Transverse colon (tissue), 4 donors: Measurements from ENCODE around the gene AKT3. TPM values are rescaled to one million over a fixed set of nuclear protein-coding genes. Genes with fewer than 3 reads are reported as not detected.

Experiments used
- DNase-seq: peaks from one replicate; pipeline ENCODE4 v3.0.0-alpha.2; 2019
- H3K27ac ChIP-seq, 4 donors: fragments of 200-600 bp; sonication (generic); 2 replicates each; pipeline ENCODE4 v1.5.1; 2016 to 2018; ENCODE audit warnings: inconsistent platforms in 4 of 4
- H3K27me3 ChIP-seq: fragments of 200-600 bp; sonication (generic); 2 replicates; pipeline ENCODE4 v1.5.1; 2017; ENCODE audit warnings: inconsistent platforms
- H3K36me3 ChIP-seq, 4 donors: fragments of 200-600 bp; sonication (generic); 2 replicates each; pipeline ENCODE4 v1.5.1; 2017 to 2019; ENCODE audit warnings: inconsistent platforms in 4 of 4
- H3K4me1 ChIP-seq, 4 donors: fragments of 200-600 bp; sonication (generic); 2 replicates each; pipeline ENCODE4 v1.5.1; 2017 to 2020; ENCODE audit warnings: inconsistent platforms in 4 of 4
- H3K4me3 ChIP-seq, 4 donors: fragments of 200-600 bp; sonication (generic); 1 replicate in 1 of 4; 2 replicates in 3 of 4; pipeline versions ENCODE4 v1.5.1 to v1.6.1; 2017 to 2019; ENCODE audit warnings: inconsistent platforms in 4 of 4
- H3K9me3 ChIP-seq, 2 donors: fragments of 200-600 bp; sonication (generic); 2 replicates each; pipeline ENCODE4 v1.5.1; 2017 to 2019; ENCODE audit warnings: inconsistent platforms in 2 of 2
- CTCF ChIP-seq, 5 experiments: fragments of 200-600 bp in 3 of 5; fragments of 450-650 bp in 2 of 5; sonication (generic) in 3 of 5; IDR thresholded peaks; 1 replicate in 2 of 5; 2 replicates in 3 of 5; pipeline ENCODE4 v1.5.1; 2016 to 2017; ENCODE audit warnings: antibody characterized with exemption in 5 of 5, inconsistent platforms in 3 of 5, mild to moderate bottlenecking in 2 of 5, moderate library complexity in 1 of 5
- EP300 ChIP-seq: sonication (generic); formaldehyde crosslinking; IDR thresholded peaks from one replicate; pipeline ENCODE4 v1.6.1; 2017; ENCODE audit warnings: antibody characterized with exemption, low read depth
- POLR2A ChIP-seq: fragments of 450-650 bp; IDR thresholded peaks from one replicate; pipeline ENCODE4 v1.6.1; 2016; ENCODE audit warnings: antibody characterized with exemption, mild to moderate bottlenecking, moderate library complexity
- POLR2AphosphoS5 ChIP-seq, 3 donors: sonication (generic); formaldehyde crosslinking; IDR thresholded peaks; one replicate each; pipeline ENCODE4 v1.6.1; 2016; ENCODE audit warnings: antibody characterized with exemption in 3 of 3
- WGBS, 2 donors: methylation state at CpG; one replicate each; pipeline ENCODE4 v1.1.5; 2018; ENCODE audit warnings: low coverage in 1 of 2; 5-methylcytosine and 5-hydroxymethylcytosine counted together
- in situ Hi-C, 4 donors: fragments of 200-750 bp; cut with MboI; loops; one replicate each; pipeline versions ENCODE4 v1.15.0 to v1.15.1; 2017; ENCODE audit warnings: low sequenced_read_pairs in 3 of 4, low pct_ligation_motif_present in 1 of 4, low pct_unique_long_range_greater_than_20kb in 1 of 4
- intact Hi-C: fragments of 100-400 bp; cut with DNase I; formaldehyde crosslinking; loops from one replicate; pipeline ENCODE4 v1.15.1; 2023; ENCODE audit warnings: low total_unique reads
- total RNA-seq, 4 donors: library from RNA; depleted of rRNA; stranded (reverse); fragments of >200 nt; gene quantifications; one replicate each; pipeline ENCODE4 v1.1.0, GENCODE V29; 2016

AKT3 gene
- total RNA-seq, 4 donors from 2014 or later = 9.8 to 27.2 (median 19.4) TPM

- Histone ChIP-seq H3K27me3 (peaks cover 45% of the 10 kb centered on the region), H3K9me3 (no peaks in the 10 kb centered on the region), H3K27ac (peak overlapping the region; percentile 89 to 99 (median 94)), H3K36me3 (no peaks in the 10 kb centered on the region), H3K4me3 (peak overlapping the region in 3 of 4 donors; percentile 58 to 75 (median 71)), H3K4me1 (peaks cover 5 to 19% (median 12%) of the 10 kb centered on the region in 4 donors)
- in situ Hi-C loops (no loop called here), intact Hi-C loops (no loop called here)
- 56 to 58% methylated on average over 5 of the region's 5 CpGs for WGBS, 2 donors
- DNase-seq = no peak
- no peak for TF ChIP-seq POLR2A
These were observed 1.7 kb downstream of the AKT3 start for GRCh38 chr1:243848165-243848857.

GRCh38 chr1:243846761-243847160 is 3.3 kb downstream of the AKT3 start:
- Histone ChIP-seq H3K4me1 (peaks cover 5 to 25% (median 13%) of the 10 kb centered on the region in 4 donors), H3K27me3 (peaks cover 33% of the 10 kb centered on the region), H3K9me3 (no peaks in the 10 kb centered on the region), H3K4me3 (no peak overlapping the region), H3K27ac (no peak overlapping the region), H3K36me3 (no peaks in the 10 kb centered on the region)
- DNase-seq = no peak
- intact Hi-C loops (no loop called here), in situ Hi-C loops (no loop called here)
- no peak for TF ChIP-seq CTCF (IDR thresholded peaks at IDR 0.05)
- TF ChIP-seq EP300 = no peak
- TF ChIP-seq POLR2A = no peak
- TF ChIP-seq POLR2AphosphoS5 (IDR thresholded peaks at IDR 0.05) = no peak
- WGBS, 2 donors = 100% methylated on average over 1 of the region's 1 CpG

- in situ Hi-C loops = no loop called here
These were observed 4.2 kb downstream of the AKT3 start for GRCh38 chr1:243845888-243846287.

GRCh38 chr1:243844186-243844585 is 5.9 kb downstream of the AKT3 start:
- H3K27ac ChIP-seq = no peak overlapping the region
- H3K9me3 ChIP-seq = no peaks in the 10 kb centered on the region
- no peaks in the 10 kb centered on the region for H3K36me3 ChIP-seq
- intact Hi-C loops = no loop called here
- DNase-seq = no peak
- in situ Hi-C loops = no loop called here
- peaks cover 7% of the 10 kb centered on the region for H3K27me3 ChIP-seq
- 54 to 75% methylated on average over 1 of the region's 1 CpG for WGBS, 2 donors
- TF ChIP-seq POLR2A = no peak
- TF ChIP-seq EP300 = no peak
- no peak for TF ChIP-seq POLR2AphosphoS5 (IDR thresholded peaks at IDR 0.05)
- TF ChIP-seq CTCF (IDR thresholded peaks at IDR 0.05) = no peak
- H3K4me1 ChIP-seq = peaks cover 0 to 19% (median 14%) of the 10 kb centered on the region in 4 donors
- H3K4me3 ChIP-seq = no peak overlapping the region

More at GRCh38 chr1:243845888-243846287, 4.2 kb downstream of the AKT3 start:
- H3K9me3 ChIP-seq = no peaks in the 10 kb centered on the region
- peaks cover 24% of the 10 kb centered on the region for H3K27me3 ChIP-seq
- H3K27ac ChIP-seq = no peak overlapping the region
- H3K4me1 ChIP-seq = peaks cover 0 to 17% (median 16%) of the 10 kb centered on the region in 4 donors
- H3K36me3 ChIP-seq = no peaks in the 10 kb centered on the region
- no peak for DNase-seq
- no peak overlapping the region for H3K4me3 ChIP-seq
- WGBS, 2 donors = 72 to 73% methylated on average over 2 of the region's 2 CpGs
- no peak for TF ChIP-seq CTCF (IDR thresholded peaks at IDR 0.05)
- no peak for TF ChIP-seq EP300
- TF ChIP-seq POLR2AphosphoS5 (IDR thresholded peaks at IDR 0.05) = no peak
- TF ChIP-seq POLR2A = no peak
- intact Hi-C loops = no loop called here
